Stimulated activated CD8-positive, alpha-beta memory T cell treated with anti-CD3 and anti-CD28 coated beads, Interleukin-7, amount 100 ng/mL, for 24 hours (primary cell): ENCODE data around the gene STRIP2.
"Not testable (repeated sequence)": the region's sequence is repeated elsewhere in the genome, so short reads cannot be mapped to it uniquely, and the experiment has no call there.

Experiments
- DNase-seq: peaks from one replicate; pipeline ENCODE4 v3.0.0-alpha.2; 2020; ENCODE audit warnings: low read depth

Gene STRIP2

GRCh38 chr7:129423700-129424410 is 10.4 kb upstream of the STRIP2 start:
- DNase-seq: no peak

- DNase-seq: no peak
Observed at GRCh38 chr7:129426482-129426881, 7.8 kb upstream of the STRIP2 start.

GRCh38 chr7:129427526-129428045 is 6.6 kb upstream of the STRIP2 start:
- DNase-seq: no peak

- no peak for DNase-seq
Observed at GRCh38 chr7:129431911-129432643, 2.2 kb upstream of the STRIP2 start.

- DNase-seq: no peak
Observed at GRCh38 chr7:129434675-129435318, 565 bp downstream of the STRIP2 start.

GRCh38 chr7:129435414-129435829 is 1.2 kb downstream of the STRIP2 start:
- no peak for DNase-seq

GRCh38 chr7:129436335-129436923 is 2.2 kb downstream of the STRIP2 start:
- DNase-seq: no peak

GRCh38 chr7:129437190-129437589 is 3.0 kb downstream of the STRIP2 start:
- no peak for DNase-seq

- DNase-seq: no peak
Observed at GRCh38 chr7:129438281-129438838, 4.1 kb downstream of the STRIP2 start.

- DNase-seq: peak; percentile 33
Observed at GRCh38 chr7:129438839-129439651, 4.8 kb downstream of the STRIP2 start.

GRCh38 chr7:129439963-129440625 is 5.9 kb downstream of the STRIP2 start:
- no peak for DNase-seq

- DNase-seq: no peak
Observed at GRCh38 chr7:129443612-129444011, 9.4 kb downstream of the STRIP2 start.

GRCh38 chr7:129444776-129445175 is 10.5 kb downstream of the STRIP2 start:
- DNase-seq: not testable (repeated sequence)

GRCh38 chr7:129446925-129447324 is 12.7 kb downstream of the STRIP2 start:
- DNase-seq: not testable (repeated sequence)

GRCh38 chr7:129447445-129447844 is 13.2 kb downstream of the STRIP2 start:
- not testable (repeated sequence) for DNase-seq

GRCh38 chr7:129448608-129449007 is 14.4 kb downstream of the STRIP2 start:
- not testable (repeated sequence) for DNase-seq

- no peak for DNase-seq
Observed at GRCh38 chr7:129450295-129450694, 16.1 kb downstream of the STRIP2 start.

GRCh38 chr7:129452589-129453231 is 18.5 kb downstream of the STRIP2 start:
- no peak for DNase-seq

GRCh38 chr7:129453510-129454248 is 19.4 kb downstream of the STRIP2 start:
- no peak for DNase-seq

GRCh38 chr7:129454249-129454551 is 20.0 kb downstream of the STRIP2 start:
- no peak for DNase-seq
